ENCODE results near the gene MYOZ3. TPM values are rescaled to one million over a fixed set of nuclear protein-coding genes. Genes with fewer than 3 reads are reported as not detected.

MYOZ3 gene
- total and polyA plus RNA-seq, 2 of the 8 experiments (the other 6 are each of a cell fraction or from before 2014, with no cell fraction given): 9.6 to 19.1 TPM

- TF ChIP-seq ASH2L (IDR thresholded peaks at IDR 0.05; ENCODE audit: low read length): no peak
Measured at GRCh38 chr5:150637245-150638052, 23.6 kb upstream of the MYOZ3 start (continued).
